Inflammatory macrophage treated with lipopolysaccharide for 1 hour (primary cell): ENCODE results near the gene NUPR1.
A peak's percentile ranks its signal among the peaks of the same experiment; 100 is the strongest.
"Not testable (repeated sequence)": the region's sequence is repeated elsewhere in the genome, so short reads cannot be mapped to it uniquely, and the experiment has no call there.

Source experiments
- DNase-seq, 2 donors: peaks; one replicate each; pipeline ENCODE4 v3.0.0-alpha.2; 2020 to 2022

The NUPR1 gene, protein sequence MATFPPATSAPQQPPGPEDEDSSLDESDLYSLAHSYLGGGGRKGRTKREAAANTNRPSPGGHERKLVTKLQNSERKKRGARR

DNA sequence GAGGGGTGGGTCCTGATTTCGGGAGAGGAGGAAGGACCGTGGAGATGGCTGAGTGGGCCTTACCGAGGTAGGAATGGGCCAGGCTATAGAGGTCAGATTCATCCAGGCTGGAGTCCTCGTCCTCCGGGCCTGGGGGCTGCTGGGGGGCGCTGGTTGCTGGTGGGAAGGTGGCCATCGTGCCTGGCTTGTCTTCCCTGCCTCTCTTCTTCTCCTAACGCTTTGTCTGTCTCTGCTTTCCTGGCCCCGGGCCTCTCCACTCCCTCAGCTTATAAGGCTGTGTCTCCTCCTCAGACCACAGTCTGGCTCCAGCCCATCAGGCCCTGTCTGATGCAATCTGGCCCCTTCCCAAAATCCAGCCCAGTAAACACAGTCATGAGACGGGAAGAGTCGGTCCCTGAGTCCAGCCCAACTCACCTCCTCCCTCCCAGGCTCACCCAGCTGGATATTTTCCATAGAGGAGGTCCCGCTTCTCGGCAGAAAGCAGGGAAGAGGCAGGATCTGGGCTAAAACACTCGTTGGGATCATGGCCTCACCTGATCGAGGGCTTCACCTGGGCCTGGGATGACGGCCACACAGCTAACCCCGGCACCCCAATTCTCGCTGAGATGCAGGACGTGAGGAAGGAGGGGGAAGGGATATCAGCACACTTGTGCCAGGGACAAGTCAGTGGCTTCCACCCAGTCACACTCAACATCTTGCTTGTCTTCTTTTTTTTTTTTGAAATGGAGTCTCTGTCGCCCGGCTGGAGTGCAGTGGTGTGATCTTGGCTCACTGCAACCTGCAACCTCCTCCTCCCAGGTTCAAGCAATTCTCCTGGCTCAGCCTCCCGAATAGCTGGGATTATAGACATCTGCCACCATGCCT, at the start of gene NUPR1:
Gene NUPR1, minus strand, starts transcription at position 242 of the 864 bp plus-strand sequence. Its CDS starts 67 bp downstream, at position 175.
- DNase-seq: no peak

DNA sequence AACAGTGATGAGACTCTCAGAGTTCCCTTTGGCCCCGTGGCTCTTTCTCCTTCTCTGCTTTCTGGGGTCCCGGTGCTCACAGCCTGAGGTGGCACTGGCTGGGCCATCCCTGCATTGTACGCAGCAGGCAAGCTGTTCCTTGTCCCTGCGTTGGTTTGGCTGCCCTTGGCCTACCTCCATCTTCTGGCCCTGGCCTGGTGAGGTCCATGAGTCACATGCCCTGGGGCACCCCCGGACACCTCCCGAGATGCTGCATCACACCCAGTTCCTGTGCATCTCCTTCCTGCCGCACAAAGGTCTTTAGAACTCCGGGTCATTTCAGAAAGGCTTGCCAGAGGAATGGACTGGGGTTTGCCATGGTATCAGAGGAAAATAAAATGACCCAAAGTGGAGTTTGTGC, 48.6 kb upstream of the NUPR1 start:
- no peak for DNase-seq

DNA sequence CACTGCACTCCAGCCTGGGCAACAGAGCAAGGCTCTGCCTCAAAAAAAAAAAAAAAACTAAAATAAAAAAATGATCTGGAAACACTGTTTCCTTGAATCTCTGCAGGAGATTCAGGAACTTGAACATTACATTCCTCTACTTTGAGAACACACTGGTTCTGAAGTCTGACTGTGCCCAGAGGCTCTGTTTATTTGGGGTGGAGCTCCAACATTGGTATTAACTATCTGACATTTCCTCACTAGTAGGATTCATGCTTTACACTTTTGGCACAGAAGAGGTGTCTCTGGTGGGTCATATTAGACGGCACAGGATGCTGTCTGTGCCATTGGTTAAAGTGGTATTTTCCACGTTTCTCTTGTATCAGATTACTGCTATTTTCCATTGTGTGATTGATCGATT, 47.7 kb upstream of the NUPR1 start:
- no peak for DNase-seq

DNA sequence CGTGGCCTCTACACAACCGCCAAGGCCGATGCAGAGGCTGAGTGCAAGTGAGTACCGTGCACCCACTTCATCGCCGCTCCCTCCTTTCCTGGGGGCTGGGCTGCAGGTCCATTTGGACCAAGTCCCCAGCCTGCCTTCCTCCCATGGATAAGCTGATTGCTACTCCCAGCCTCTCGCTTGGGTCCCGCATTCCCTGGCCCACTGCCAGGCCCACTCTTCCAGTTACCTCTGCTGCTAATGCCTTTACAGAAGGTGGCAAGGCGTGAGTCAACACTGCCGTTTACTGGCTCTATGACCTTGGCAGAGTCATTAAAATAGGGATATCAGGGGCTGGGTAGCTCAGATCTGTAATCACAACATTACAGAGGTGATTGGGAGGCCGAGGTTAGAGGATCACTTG, 46.9 kb upstream of the NUPR1 start:
- no peak for DNase-seq

DNA sequence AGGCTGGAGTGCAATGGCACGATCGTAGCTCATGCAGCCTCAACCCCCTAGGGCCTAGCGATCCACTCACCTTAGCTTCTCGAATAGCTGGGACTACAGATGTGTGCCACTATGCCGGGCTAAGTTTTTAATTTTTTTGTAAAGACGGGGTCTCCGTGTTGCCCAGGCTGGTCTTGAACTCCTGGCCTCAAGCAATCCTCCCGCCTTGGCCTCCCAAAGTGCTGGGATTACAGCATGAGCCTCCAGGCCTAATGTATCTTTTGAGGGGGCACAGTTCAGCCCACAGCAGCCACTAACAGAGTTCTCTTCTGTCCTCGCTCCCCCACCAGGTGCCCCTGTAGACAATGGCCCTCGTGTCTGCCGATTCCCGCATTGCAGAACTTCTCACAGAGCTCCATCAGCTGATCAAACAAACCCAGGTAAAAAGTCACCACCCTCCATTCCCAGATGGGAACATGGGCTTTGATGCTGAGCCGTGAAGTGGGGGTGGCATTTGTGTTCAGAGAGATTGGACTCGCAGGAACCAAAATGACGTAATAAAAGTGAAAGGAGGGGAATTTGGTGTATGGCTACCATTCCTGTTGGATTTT, 42.0 kb upstream of the NUPR1 start:
- DNase-seq: no peak

DNA sequence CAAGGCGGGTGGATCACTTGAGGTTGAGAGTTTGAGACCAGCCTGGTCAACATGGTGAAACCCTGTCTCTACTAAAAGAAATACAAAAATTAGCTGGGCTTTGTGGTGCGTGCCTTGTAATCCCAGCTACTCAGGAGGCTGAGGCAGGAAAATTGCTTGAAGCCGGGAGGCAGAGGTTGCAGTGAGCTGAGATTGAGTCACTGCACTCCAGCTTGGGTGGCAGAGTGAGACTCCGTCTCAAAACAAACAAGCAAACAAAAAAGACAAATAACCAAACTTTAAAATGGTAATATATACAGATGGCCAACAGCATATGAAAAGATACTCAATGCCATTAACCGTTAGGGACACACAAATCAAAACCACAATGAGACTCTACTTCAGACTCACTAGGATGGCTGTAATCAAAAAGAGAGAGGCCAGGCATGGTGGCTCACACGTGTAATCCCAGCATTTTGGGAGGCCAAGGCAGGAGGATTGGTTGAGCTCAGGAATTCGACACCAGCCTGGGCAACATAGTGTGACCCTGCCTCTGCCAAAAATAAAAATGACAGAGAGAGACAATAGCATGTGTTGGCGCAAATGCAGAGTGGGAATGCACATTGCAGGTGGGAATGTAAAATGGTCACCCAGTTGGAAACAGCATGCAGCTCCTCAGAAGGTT, 36.8 kb upstream of the NUPR1 start:
- DNase-seq: no peak

DNA sequence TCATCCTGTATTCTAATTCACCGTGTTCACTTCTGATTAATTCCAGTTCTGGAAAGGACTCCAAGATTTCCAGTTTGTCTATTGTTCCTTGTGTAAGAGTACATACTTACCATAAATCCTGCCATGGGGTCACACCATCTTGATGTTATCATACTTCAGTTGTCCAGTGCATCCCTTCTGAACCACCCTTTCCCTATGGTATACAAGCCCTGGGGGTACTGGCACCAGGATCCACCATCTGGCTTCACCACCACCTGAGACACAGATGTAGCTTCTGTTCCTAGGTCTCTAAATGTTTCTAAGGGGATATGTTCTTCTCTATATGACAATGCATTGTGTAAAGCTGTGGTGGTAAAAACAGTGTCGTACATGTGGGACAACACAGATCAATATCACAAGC, 36.2 kb upstream of the NUPR1 start:
- DNase-seq: no peak

DNA sequence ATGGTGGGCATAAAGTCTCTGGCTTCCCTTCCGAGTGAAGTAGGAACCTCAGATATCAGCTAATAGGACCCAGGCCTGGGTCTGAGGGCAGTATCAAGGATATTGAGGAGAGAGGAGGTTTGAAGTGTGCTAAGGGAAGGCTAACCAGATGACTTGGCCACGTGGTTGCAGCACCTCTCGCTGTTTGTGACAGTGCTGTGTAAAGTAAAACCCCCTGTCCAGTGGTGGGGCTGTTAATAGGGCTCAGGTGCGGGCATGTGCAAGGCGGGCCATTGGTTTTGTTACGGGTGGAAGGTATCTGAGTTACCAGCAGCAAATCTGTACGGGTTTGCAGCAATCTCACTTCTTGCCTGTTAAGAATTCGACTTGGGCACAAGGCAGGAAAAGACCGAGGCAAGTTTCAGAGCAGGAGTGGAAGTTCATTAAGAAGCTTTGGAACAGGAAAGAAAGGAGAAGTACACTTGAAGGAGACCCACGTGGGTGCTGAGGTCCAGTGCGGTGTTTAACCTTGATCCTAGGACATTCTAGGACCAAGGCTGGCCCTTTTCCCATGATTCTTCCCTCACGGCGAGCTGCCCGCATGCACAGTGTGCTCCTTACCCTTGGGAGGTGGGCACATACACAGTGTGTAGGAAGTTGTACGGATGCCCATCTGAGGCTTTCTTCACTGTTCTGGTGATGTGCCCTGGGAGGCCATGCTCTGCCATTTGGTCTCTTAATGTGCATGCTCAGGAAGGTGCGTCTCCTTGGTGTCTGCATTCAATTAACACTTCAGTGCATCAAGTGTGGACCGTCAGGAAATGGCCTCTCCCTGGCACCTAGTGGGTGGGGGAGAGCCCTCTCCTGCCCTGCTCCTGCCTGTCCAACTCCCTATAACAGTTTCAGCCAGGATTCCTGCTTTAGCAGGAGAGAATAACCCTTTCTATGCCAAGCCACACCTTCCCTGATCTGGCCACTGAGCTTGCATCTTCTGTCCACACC, 35.3 kb upstream of the NUPR1 start:
- no peak for DNase-seq

DNA sequence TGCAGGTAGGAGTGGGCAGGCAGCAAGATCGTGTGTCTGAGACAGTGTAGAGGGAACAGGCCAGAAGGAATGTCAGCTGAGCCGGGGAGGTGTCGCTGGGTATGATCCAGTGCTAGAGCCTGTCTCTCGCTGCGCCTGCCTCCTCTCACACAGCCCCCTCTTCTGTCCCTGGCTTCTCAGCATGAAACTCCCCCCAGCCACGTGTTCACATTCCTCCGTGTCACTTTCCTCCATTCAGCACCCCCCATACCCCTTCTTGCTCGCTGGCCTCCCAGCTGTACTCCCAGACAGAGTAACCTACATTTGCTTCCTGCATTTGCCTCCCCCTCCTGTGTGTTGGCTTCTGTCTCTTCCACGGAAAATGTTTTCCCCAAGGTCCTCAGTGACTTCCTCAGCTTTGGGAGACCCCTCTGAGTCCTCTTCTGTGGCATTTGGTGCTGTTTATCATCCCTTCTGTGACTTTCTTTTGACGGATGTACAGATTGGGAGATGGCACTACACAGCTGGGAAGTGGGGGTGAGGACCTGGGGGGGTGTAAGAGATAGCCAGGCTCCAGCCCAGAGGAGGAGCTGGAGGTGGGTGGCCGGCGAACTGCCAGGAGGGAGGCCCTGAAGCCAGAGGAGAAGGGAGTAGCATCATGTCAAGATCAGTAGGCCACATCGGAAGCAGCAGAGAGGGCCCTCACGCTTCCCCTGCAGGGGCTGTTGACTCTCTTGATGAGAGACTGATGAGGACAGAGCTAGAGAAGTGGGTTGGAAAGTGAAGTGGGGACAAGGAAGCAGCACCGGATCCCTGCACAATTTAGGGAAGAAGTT, 34.1 kb upstream of the NUPR1 start:
- peak; percentile 20 for DNase-seq

DNA sequence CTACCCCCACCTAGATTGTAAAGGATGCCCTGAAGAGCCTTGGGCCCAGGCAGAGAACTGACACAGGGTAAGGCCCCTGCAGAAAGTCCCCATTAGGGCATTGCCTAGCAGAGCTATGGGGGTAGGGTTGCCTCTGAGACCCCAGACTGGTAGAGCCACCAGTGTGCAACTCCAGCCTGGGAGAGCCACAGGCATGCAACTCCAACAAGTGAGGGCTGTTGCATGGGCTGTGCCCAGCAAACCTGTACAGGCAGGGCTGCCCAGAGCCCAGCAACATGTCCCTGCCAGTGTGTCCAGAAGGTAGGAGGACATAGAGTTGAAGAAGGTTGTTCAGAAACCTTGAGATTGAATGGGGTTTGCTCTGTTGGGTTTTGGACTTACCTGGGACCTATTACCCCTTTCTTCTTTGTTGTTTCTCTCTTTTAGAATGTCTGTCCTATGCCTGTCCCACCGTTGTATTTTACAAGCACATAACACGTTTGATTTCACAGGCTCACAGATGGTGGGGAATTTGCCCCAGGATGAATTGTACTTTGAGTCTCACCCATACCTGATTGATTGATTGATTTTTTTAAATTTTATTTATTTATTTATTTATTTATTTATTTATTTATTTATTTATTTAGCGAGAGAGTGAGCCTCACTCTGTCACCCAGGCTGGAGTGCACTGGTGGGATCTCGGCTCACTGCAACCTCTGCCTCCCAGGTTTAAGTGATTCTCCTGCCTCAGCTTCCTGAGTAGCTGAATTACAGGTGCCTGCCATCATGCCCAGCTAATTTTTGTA, 31.4 kb upstream of the NUPR1 start:
- DNase-seq: no peak

DNA sequence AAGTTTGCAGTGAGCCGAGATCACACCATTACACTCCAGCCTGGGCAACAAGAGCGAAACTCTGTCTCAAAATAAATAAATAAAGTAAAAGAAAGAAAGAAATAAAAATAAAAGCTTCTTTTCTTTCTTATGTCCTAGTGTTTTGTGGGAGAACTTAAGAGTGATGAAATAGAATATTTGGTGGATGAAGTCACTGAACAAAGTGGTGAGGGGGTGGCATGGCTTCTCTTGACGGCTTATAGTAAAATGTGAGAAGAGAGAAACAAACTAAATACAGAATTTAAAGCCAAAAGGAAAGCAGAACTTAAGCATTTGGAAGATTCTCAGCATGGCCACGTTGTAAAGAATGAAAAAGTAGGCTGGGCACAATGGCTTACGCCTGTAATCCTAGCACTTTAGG, 30.2 kb upstream of the NUPR1 start:
- peak in 1 of 2 donors; percentile 51 for DNase-seq

DNA sequence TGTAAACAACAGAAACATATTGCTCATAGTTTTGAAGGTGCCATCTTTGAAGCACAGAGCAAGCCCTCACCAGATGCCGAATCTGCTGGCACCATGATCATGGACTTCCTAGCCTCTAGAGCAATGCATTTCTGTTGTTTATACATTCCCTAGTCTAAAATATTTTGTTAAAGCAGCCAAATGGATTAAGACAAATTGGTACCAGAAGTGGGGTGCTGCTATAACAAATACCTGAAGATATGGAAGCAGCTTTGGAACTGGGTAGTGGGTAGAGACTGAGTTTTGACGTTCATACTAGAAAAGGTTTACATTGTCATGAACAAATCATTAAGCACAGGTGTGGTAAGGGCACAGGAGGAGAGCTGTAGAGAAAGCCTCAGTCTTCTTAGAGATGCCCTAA, 28.5 kb upstream of the NUPR1 start:
- DNase-seq: no peak

DNA sequence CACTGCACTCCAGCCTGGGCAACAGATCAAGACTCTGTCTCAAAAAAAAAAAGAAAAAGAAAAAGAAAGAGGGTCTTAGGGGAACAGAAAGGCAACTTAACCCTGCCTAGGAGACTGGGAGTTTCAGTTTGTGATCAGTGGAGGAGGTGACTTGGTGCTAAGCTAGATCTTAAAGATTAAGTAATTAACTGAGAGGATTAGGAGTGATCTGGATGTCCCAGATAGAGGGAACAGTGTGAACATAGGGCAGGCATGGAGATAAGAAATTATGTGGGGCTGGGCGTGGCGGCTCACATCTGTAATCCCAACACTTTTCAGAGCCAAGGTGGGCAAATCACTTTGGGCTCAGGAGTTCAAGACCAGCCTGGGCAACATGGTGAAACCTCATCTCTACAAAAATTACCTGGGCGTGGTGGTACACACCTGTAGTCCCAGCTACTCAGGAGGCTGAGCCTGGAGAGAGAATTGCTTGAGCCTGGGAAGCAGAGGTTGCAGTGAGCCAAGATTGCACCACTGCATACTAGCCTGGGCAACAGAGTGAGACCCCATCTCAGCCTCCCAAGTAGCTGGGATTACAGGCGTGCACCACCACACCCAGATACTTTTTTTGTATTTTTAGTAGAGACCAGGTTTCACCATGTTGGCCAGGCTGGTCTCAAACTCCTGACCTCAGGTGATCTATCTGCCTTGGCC, 27.6 kb upstream of the NUPR1 start:
- not testable (repeated sequence) for DNase-seq

DNA sequence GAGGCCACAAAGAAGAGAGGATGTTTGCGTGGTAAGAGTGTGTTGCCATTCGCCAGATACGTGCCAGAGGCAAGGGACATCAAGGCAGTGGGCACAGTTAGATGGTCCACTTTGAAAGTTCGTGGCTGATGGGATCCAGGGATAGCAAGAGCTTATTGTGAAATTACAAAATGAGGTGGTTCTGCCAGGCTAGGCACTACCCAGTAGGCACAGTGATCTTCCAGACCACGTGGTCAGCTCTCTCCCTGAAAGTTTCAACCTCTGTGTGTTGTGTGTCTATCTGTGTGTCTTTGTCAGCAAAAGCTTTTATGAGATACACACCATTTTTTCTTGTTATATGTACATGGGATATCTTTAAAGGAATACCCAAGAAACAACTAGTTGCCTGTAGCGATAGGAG, 24.4 kb upstream of the NUPR1 start:
- DNase-seq: no peak

DNA sequence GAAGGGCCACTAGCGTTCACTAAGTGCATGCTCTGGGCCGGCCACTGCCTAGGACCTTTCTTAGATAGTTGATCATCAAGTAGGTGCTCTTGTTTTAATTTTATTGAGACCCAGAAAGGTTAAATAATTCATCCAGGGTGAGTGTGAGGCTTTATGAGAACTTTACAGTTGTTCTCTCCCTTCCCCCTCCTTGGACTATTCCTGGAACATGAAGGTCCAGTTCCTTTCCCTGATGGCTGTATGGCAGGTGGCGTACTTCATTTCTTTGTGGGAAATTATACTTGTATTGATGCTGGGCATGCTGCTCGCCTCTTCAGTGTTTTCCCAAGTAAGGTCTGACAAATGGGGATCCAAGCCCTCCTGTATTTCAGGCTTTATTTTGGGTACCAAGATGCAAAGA, 23.4 kb upstream of the NUPR1 start:
- DNase-seq: no peak

DNA sequence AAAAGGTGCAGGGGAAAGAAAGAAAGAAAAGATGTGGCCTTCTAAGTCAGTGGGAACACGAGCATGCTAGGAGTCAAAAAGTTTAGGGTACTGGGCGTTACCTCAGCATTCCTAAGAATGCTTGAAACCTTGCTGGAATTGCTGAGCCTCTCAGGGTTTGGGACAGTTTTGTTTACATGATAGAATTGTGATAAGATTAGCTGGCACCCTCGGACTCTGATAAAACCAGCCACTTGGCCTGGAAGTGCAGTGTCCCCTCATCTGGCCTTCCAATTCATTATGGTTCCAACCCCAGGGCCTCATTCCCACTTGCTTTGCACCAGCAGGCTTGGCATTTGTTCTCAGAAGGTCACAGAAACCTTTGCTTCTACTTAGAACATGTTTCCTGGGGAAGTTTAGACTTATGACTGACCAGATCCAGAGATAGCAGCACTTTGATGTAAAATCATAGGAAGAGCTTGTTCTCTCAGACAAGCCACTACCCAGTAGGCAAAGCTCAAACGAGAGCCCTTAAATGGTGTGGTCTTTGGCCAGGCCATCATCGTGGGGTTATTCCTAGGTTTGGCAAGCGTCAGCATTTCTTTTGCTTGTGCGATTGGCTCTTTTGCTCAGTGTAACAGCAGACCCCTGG, 22.9 kb upstream of the NUPR1 start:
- no peak for DNase-seq

DNA sequence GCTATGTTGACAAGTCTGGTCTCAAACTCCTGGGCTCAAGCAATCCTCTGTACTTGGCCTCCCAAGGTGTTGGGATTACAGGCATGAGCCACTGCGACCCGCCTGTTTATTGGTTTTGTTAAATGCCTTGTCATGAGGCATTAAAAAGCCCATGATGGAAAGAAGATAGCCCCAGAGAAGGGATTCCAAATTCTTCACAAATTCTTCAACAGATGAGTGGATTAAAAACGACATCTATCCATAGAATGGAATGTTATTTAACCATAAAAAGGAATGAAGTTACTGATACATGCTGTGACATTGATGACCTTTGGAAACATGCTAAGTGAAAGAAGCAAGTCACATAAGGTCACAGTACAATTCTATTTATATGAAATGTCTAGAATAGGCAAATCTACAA, 19.7 kb upstream of the NUPR1 start:
- no peak for DNase-seq

DNA sequence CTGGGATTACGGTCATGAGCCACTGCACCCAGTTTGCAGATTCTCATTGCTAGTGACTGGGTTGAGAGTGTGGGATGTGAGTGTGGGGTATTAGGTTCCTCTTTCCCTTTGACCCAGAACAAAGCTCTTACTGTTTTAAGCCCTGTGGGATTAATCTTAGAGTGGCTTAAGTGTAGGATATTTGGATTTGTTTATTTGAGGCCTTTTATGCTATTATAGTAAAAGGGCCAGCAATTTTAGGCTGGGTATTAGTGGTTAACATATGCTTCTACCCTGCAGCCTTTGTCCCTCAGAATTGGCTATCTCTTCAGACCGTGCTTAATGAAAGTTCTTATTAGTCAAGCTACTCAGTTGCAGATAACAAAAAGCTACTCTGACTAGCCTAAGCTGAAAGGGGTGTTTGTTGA, 18.1 kb upstream of the NUPR1 start:
- peak; percentile 45 to 55 for DNase-seq

DNA sequence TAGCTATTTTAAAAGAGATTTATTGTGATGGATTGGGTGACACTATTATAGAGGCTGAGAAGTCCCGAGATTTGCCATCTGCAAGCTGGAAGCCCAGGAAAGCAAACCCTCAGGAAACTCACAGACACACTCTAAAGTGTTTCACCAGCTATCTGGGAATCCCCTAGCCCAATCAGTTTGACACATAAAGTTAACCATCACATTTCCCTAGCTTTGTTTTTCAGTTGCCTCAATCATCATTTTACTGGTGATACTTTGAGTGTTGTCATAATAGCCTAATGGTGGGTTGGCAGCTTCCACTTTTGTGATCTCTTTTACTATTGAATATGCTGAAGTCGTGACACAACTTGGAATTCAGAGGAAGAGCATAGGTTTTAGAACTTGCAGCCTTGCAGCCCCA, 16.8 kb upstream of the NUPR1 start:
- DNase-seq: peak; percentile 61 to 71
